GM21360 (cell line): ENCODE measurements around the gene CZIB.
"Not testable (repeated sequence)": the region's sequence is repeated elsewhere in the genome, so short reads cannot be mapped to it uniquely, and the experiment has no call there.

Source experiments
- ATAC-seq: cut with Tn5 transposase; IDR thresholded peaks from one replicate; pipeline ENCODE4 v1.9.1; 2021; ENCODE audit warnings: mild to moderate bottlenecking, moderate library complexity; ENCODE audit not compliant: unreplicated experiment

CZIB gene

DNA sequence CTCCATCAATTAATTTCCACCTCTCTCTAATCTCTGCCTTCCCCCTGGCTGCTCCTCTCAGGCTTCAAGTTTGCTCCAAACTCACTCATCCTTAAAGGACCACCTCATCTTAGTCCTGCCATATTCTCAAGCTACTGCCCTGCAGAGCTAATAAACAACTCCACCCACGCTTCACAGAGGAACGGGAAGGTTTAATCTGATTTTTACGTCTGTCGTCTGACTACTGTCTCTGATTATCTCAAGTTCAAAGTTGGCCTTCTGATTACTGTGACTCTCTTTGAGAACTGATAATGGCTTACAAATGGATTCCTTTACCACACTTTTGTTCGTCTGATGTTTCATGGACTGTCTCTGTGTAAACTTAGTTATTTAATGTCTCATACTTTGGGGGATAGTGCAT lies 31.4 kb downstream of the CZIB start:
- ATAC-seq, result no peak

DNA sequence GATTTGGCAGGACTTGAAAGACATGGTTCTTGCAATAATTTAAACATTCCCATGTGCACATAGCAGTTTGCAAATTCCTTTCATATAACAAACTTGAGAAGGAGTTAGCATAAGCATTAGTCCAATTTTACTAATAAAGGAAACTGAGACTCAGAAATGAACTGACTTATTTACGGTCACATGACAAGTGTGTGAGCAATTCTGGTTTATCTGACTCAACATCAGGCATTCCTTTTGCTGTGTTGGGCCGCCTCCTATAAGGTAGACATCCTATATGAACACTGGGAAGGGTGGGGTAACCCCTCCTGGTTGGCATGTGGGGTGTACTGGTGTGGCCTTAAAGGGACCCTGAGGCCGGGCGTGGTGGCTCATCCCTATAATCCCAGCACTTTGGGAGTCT lies 32.3 kb downstream of the CZIB start:
- ATAC-seq, result no peak

GRCh38 chr1:53187401-53187800 lies 33.0 kb downstream of the CZIB start:
- ATAC-seq, result no peak

DNA sequence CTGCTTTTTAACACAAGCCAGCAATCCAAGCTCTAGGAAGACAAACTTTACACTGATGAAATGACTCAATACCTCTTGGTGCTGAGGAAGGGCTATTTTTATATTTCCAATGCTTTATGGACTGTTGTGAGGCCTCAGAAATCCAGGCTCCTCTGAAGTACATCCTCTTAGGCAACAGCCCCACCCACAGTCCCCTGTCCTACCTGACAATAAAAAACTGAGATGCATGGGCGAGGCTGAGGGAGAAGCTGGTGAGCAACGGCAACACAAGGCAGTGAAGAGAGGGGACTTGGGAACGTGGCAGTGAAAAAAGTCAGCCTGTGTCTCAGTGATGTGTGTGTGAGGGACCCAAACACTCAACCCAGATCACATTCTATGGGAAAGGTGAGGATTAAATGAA lies 33.9 kb downstream of the CZIB start:
- no peak for ATAC-seq

- not testable (repeated sequence) for ATAC-seq
These were observed 34.5 kb downstream of the CZIB start for GRCh38 chr1:53185955-53186297.

DNA sequence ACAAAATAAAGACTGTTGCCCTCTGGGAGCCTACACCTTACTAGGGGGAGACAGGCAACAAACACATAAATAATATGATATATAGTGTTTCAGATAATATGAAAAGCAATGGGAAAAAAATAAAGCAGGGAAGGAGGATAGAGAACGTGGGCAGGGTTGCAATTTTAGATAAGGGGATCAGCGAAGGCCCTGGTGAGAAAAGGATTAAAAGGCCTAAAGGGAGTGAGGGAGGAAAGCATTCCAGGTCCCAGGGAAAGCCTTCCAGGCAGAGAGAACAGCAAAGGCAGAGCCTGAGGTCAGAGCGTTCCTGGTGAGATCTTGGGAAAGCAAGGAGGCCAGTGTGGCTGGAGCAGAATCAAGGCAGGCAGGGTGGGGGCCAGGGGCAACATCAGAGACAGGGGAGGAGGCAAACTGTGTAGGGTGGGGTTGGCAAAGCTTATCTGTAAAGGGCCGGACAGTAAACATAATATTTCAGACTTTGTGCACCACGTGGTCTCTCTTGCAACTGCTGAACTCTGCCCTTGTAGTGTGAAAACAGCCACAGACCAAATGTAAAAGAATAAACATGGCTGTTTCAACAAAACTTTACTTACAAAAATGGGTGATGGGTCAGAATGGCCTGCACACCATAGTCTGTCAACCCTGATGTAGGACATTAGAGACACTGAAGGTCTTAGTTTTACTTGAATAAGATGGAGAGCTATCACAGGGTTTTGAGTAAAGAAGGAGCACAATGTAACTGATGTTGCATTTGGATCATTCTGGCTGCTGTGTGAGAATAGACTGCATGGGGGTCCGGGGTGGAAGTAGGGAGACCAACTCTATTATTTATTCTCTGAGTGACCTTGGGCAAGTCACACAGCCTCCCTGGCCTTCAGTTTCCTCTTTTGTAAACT lies 37.1 kb downstream of the CZIB start:
- no peak for ATAC-seq

DNA sequence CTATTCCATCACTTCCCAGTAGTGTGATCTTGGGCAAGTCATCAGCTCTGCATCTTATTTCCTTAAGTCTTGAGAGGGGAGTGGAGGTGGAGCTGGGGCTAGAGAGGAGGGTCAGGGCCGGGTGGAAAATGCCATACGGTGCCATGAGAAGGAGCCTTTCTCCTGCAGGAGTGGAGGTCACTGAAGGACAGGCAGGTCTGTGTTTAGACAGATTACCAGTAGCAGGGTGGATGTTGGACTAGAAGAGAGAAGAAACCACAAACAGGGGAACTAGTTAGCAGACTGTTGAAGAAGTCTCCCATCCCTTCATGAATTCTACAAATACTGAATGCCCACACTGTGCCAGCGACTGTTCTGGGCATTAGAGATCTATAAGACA lies 37.7 kb downstream of the CZIB start:
- no peak for ATAC-seq

GRCh38 chr1:53182111-53182593 lies 38.3 kb downstream of the CZIB start:
- ATAC-seq, result no peak

- ATAC-seq, result no peak
These were observed 39.5 kb downstream of the CZIB start for GRCh38 chr1:53180951-53181350.

GRCh38 chr1:53180226-53180625 lies 40.2 kb downstream of the CZIB start:
- ATAC-seq, result no peak

- ATAC-seq, result no peak
These were observed 43.8 kb downstream of the CZIB start for GRCh38 chr1:53176452-53177208.

- no peak for ATAC-seq
These were observed 45.2 kb downstream of the CZIB start for GRCh38 chr1:53174971-53175913.

DNA sequence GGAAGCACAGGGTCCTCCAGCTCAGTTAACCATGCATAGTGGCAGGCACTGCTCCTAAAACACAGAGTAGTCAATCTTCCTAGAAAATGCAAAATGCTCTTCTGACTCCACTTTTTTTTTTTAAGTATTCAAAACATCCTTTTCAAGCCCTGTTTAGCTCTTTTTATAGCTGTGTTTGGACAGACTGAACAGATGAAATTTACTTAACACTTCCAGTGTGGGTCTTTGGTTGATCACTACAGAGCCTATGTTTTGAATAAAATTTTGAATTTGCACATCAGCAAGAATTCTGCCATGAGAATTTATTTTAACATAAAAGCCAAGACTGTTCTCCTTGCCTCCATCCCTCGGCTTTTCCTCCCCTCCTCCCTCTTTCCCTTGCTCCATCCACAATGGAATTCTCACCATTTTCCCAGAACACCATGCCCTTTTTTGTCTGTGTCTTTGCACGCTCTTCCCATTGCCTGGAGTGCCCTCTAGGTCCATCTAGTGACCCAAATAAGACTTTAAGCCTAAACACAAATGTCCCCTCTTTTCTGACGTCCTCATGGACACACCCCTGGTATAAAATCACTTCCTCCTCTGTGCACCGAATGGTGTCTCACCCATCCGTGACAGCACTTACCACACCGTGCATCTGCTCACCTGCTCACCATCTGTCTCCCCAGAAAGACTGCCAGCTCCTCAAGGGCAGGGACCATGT lies 47.9 kb downstream of the CZIB start:
- no peak for ATAC-seq

DNA sequence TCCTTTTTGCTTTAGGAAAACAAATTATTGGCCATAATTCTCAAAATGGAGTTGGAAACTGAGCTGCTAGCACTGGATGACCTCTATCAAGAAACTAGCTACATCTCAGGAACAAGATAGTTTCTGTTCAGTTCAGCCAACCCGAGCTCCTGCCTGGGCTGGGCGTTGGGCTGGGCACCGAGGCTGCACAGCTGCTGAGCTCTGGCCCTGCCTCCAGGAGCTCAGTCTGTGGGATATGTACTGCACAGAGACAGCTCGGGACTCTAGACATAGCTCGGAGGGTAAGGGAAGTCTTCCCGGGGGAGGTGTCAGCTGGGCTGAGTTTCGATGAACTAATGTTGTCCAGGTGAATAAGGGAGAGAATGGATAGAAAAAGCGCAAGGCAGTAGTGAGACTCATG lies 53.5 kb downstream of the CZIB start:
- no peak for ATAC-seq

DNA sequence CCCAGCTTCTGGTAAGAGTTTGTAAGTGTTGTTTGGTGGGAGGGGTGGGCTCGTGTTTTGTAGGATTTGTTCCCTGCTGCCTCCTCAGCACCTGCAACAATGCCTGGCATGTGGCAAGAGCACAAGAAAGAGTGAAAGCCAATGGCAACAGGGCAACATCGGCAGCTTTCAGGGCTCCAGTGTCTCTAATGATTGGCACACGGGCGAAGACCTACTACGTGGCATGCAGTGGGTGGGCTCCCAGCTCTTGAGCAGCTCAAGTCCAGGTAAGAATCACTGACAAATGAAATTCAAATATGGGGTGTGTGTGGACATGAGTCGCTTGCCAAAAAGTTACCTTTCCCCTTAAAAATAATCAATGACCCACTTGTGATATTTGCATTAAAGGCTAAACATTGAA lies 54.1 kb downstream of the CZIB start:
- no peak for ATAC-seq

- no peak for ATAC-seq
These were observed 54.9 kb downstream of the CZIB start for GRCh38 chr1:53165408-53165961.
